ENCODE measurements around the gene CHST9. TPM values are rescaled to one million over a fixed set of nuclear protein-coding genes. Genes with fewer than 3 reads are reported as not detected.
A peak's percentile ranks its signal among the peaks of the same experiment; 100 is the strongest.

Gene CHST9
- total and polyA plus RNA-seq, 10 of the 15 experiments (the other 5 are each of a cell fraction or from before 2014, with no cell fraction given): 0.34 TPM; not detected in 9

- WGBS (ENCODE audit: insufficient coverage, insufficient replicate concordance, low lambda C conversion rate, missing lambda C conversion rate): 21% methylated on average over 2 of the region's 2 CpGs
- ChIA-PET POLR2A (no interaction called here), CTCF (interaction anchor here (1.0 kb wide), 1 partner anchor 14 kb away, joined by 3 read pairs; no protein-coding TSS in a partner anchor), SMC1A (ENCODE audit: uncharacterized antibody, unreplicated experiment) (interaction anchor here (1.0 to 1.2 kb wide), 2 partner anchors 9 to 25 kb away, joined by 3 to 4 read pairs; no protein-coding TSS in a partner anchor), RAD21 (ENCODE audit: unreplicated experiment) (no interaction called here)
- no peak overlapping the region for H3K4me2 ChIP-seq (ENCODE audit: control insufficient read depth, insufficient read depth)
- H3K9ac ChIP-seq (ENCODE audit: control insufficient read depth, insufficient read depth, low read length): no peak overlapping the region
- DNase-seq (ENCODE audit: low read depth, low spot score): no peak
- BruUV-seq (replicated peaks): no TSS peak
- TF ChIP-seq BCL3 (IDR thresholded peaks at IDR 0.05; ENCODE audit: borderline replicate concordance, insufficient read depth, low read depth, low read length, poor library complexity, severe bottlenecking): no peak
- TF ChIP-seq NFYB (IDR thresholded peaks at IDR 0.05; ENCODE audit: insufficient read depth, low read depth, low read length): peak; percentile 71
- H3K4me1 ChIP-seq (ENCODE audit: control insufficient read depth, insufficient read depth, low read length): peaks cover 4% of the 10 kb centered on the region; the same call in 1 of the 2 replicates
- H3K27me3 ChIP-seq (replicated peaks in 1 of 2; ENCODE audit: control insufficient read depth in 2 of 2, insufficient read depth in 2 of 2, low read length in 1 of 2): no peaks in the 10 kb centered on the region
- H2AFZ ChIP-seq (ENCODE audit: control insufficient read depth, low read depth, low read length): peak overlapping the region; percentile 2; the same call in 1 of the 2 replicates
- no peaks in the 10 kb centered on the region for H4K20me1 ChIP-seq (ENCODE audit: control insufficient read depth, insufficient read depth)
- FAIRE-seq: peak; percentile 61
- no peak overlapping the region for H3K27ac ChIP-seq (ENCODE audit: control insufficient read depth, insufficient read depth)
- H3K36me3 ChIP-seq (ENCODE audit: control insufficient read depth in 2 of 2, insufficient read depth in 2 of 2, low read length in 1 of 2): no peaks in the 10 kb centered on the region
- H3K9me3 ChIP-seq (replicated peaks; ENCODE audit: control insufficient read depth, insufficient read depth, low read length): no peaks in the 10 kb centered on the region
- in situ Hi-C loops (cut with MboI) (loop anchor here (25.0 kb wide), 2 partner anchors 581 to 681 kb away; no protein-coding TSS in a partner anchor), intact Hi-C loops (cut with micrococcal nuclease; ENCODE audit: unreplicated experiment) (no loop called here)
- peak; percentile 48; the same call in 2 of the 3 replicates for ATAC-seq
- H3K4me3 ChIP-seq: no peak overlapping the region
- no peaks in the 10 kb centered on the region for H3K79me2 ChIP-seq (ENCODE audit: control insufficient read depth, insufficient read depth, low read length)
Measured at GRCh38 chr18:26992926-26993325, 192.2 kb downstream of the CHST9 start.

DNA sequence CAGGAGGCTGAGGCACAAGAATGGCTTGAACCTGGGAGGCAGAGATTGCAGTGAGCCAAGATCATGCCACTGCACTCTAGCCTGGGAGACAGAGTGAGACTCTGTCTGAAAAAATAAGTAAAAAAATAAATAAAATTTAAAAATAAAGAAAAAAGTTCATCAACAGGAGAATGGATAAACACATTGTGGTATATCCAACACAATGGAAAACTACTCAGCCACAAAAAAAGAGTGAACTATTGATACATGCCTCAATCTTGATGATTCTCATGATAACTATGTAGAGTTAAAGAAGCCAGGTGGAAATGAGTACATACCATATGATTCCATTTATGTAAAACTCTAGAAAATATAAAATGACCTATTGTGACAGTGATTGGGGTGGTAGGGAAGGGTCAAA lies 195.3 kb downstream of the CHST9 start:
- H3K4me2 ChIP-seq (ENCODE audit: control insufficient read depth, insufficient read depth): no peak overlapping the region
- no peaks in the 10 kb centered on the region; the same call in 2 of the 3 replicates for H3K9me3 ChIP-seq (replicated peaks; ENCODE audit: control insufficient read depth, insufficient read depth, low read length)
- no peak for ATAC-seq
- TF ChIP-seq ZBTB40 (IDR thresholded peaks at IDR 0.05; ENCODE audit: borderline replicate concordance): no peak
- no peak for DNase-seq (ENCODE audit: low read depth, low spot score)
- ChIA-PET SMC1A (ENCODE audit: uncharacterized antibody, unreplicated experiment) (no interaction called here), POLR2A (no interaction called here), CTCF (no interaction called here), RAD21 (ENCODE audit: unreplicated experiment) (no interaction called here)
- intact Hi-C loops (cut with micrococcal nuclease; ENCODE audit: unreplicated experiment) (no loop called here), in situ Hi-C loops (cut with MboI) (loop anchor here (25.0 kb wide), 2 partner anchors 578 to 678 kb away; no protein-coding TSS in a partner anchor)
- no peaks in the 10 kb centered on the region for H3K79me2 ChIP-seq (ENCODE audit: control insufficient read depth, insufficient read depth, low read length)
- H3K27ac ChIP-seq (ENCODE audit: control insufficient read depth, insufficient read depth): no peak overlapping the region
- H3K4me1 ChIP-seq (ENCODE audit: control insufficient read depth, insufficient read depth, low read length): peaks cover 4% of the 10 kb centered on the region; the same call in 1 of the 2 replicates
- BruUV-seq (replicated peaks): no TSS peak
- no peak overlapping the region for H3K9ac ChIP-seq (ENCODE audit: control insufficient read depth, insufficient read depth, low read length)
- no peaks in the 10 kb centered on the region for H3K36me3 ChIP-seq (ENCODE audit: control insufficient read depth in 2 of 2, insufficient read depth in 2 of 2, low read length in 1 of 2)
- H2AFZ ChIP-seq (ENCODE audit: control insufficient read depth, low read depth, low read length): no peak overlapping the region
- H4K20me1 ChIP-seq (ENCODE audit: control insufficient read depth, insufficient read depth): no peaks in the 10 kb centered on the region
- FAIRE-seq: no peak
- H3K4me3 ChIP-seq: no peak overlapping the region
- no peaks in the 10 kb centered on the region for H3K27me3 ChIP-seq (replicated peaks in 1 of 2; ENCODE audit: control insufficient read depth in 2 of 2, insufficient read depth in 2 of 2, low read length in 1 of 2)

All from GM12878 (cell line).